HG03571 (cell line): ENCODE data around the gene THTPA.

Experiments
- ATAC-seq: cut with Tn5 transposase; IDR thresholded peaks from one replicate; pipeline ENCODE4 v1.9.1; 2021; ENCODE audit not compliant: unreplicated experiment

THTPA gene

DNA sequence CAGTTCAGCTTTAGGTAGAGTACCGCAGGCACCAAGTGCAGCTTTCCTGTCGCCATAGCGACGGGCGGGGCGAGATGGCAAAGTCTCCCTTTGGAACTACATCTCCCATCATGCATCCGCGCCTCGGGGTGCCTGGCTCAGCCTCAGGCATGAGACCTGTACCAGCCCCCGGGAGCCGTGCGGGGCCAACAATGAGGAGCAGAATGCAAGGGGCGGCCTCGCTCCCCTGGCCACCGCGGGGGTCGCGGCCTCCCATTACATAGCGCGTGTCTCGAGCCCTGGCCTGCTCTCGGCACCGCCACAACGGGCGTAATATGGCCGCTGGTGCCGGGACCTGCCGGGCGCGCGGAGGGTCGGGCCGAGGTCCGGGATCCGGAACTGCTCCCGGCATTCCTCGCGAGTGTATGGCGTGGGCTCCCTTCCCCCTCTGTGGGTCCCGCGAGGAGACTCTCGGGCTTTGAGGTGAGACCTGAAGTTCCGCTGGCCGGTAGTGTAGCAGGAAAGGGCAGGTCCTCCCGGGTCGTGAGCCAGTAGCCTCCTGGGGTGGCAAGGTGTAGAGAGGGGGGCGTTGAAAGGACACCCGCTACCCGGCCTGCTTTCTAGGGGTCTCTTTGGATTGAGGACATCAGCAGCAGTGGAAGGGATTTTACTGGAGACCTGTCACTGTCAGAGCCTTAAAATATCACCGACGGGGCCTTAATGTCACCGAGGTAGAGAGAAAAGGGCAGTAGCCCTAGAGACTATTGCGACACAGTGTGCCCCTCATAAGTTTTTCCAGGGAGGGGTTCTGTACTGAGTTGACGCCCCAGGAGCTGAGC is at the start of gene THTPA:
THTPA (plus strand) TSS at position 390 of the 818 bp plus-strand sequence. CDS start 487 bp downstream, outside the sequence.
- peak; percentile 75 for ATAC-seq

- no peak for ATAC-seq
Measured at GRCh38 chr14:23512156-23512555, 43.9 kb upstream of the THTPA start.

DNA sequence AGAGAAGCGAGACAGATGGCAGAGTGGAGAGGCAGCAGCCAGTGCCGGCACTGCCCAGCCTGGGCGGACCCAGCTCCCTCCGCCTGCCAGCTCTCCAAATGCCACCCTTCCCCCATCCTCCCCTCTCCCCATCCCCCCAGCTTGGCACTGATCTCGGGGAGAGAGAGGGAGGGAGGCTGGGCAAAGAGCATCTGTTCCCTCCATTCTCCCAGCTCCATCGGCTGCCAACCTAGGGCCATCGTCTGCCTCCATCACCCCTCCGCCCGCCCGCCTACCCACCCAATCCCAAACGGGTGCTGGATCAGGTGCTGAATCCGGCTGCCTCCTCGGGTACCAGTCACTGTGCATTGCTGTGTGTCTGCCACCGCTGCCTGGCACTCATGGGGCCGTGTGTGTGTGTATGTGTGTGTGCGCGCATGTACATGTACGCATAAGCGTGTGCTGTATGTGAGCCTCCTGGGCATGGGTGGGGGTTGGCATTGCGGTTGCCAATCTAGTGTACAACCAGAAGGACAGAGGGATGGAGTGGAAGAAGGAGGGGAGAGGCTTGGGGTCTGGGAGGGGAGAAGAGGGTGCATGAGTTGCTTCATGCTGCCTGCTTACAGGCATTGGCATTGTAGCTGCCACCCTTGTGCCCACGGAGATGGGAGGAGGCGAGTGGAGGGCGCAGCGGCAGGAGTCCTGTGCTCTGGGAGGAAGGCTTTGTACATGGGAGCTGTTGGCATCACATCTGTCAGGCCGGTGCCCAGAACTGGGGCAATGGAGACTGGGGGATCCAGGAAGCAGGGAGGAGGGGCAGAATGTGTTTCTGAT is 42.9 kb upstream of the THTPA start:
- ATAC-seq, result no peak

DNA sequence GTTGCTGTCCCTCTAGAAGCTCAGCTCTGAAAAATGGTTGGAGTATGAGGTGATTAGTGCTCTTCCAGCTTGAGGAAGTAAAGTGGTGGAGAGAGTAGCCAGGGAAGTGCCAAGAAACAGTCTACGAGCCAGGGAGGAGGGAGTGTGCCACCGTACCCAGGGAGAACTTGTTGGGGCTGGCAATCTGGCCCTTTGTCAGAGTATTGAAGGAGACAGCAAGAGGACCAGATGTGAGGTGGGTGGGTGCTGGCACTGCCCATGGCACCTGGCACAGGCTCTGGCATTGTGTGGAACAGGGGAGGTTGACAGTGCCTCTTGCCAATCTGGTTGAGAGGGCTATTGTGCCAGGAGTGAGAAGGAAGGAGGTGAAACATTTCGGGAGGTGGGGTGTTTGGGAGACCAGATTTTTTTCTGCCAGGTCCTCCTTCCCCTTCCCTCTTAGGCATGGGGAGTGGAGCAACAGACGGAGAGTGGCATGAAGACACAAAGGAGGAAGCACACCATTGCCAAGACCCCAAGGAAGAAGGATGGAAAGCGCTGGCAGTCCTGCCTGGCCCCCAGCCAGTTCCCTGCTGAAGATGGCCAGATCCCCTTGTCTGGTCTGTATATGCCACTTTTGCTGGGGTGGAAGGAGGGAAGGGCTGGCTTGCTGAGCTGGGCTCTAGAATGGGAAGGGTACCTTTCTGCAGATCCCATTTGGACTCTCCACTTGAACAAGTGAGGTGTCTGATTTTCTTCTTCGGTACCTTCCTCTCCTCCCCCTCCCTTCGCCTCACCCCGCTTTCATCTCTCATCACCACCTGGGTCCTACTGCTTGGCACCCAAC is 42.0 kb upstream of the THTPA start:
- no peak for ATAC-seq

DNA sequence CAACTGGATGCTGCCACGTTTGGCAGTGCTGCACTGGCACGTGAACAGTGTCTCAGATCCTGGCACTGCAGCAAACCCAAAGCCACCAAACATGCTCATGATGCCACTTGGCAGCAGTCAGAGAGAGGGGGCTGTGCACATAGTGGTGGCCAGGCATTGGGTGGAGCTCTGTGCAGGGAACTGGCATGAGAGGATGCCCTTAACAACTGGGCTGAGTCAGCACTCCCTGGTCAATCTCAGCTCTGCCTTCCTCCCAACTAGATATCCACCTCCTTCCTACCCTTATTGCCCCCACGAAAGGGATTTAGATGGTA is 41.5 kb upstream of the THTPA start:
- ATAC-seq, result no peak

GRCh38 chr14:23517650-23518326 is 38.3 kb upstream of the THTPA start:
- no peak for ATAC-seq

DNA sequence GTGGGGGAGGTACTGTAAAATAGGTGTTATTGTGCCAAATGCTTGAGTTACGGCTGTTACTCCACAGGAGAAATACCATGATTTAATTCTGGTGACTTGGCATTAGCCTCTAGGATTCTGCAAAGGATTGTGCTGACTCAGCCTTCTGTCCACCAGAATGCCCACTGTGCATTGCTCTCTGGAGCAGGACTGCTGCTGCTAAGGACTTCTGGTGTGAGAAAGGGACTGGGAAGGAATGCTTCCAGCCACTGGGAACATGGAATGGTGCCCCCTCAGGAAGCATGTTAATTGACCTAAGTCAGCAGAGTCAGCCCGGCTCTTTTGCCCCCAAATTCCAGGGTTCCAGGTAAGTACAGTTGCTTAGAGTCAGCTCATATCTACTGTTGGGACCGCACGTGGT is 37.4 kb upstream of the THTPA start:
- ATAC-seq, result no peak

DNA sequence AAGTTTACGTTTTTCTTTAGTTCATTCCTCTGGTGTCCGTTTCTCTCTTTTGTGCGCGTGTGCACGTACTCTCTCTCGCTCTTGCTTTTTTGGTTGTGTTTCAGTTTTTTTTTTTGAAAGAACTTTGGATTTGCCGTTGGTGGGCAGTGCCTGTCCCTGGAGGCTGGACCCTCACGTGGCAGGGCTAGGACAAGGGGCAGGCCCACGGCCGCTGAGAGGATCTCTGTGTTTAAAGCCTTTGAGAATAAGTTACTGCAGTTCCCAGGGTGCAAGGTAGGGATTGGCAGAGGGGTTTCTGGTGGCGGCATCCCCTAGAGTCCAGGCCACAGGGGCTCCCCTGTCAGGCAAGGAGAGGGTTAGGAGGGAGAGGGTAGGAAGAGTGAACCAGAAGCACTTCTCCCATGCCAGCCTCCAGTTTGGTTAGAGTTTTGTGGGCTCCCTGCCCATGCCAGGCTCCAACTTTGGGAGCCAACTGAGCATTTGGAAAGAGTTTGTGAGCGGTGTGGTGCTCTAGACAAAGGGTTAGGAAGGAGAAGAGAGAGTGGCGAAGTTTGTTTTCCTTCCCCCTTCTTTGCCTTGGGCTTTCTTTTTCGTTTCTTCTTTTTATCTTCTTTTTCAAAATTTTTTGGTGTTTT is 35.1 kb upstream of the THTPA start:
- ATAC-seq, result no peak

GRCh38 chr14:23521785-23522640 is 34.1 kb upstream of the THTPA start:
- ATAC-seq, result no peak

GRCh38 chr14:23522643-23523198 is 33.4 kb upstream of the THTPA start:
- ATAC-seq, result no peak

DNA sequence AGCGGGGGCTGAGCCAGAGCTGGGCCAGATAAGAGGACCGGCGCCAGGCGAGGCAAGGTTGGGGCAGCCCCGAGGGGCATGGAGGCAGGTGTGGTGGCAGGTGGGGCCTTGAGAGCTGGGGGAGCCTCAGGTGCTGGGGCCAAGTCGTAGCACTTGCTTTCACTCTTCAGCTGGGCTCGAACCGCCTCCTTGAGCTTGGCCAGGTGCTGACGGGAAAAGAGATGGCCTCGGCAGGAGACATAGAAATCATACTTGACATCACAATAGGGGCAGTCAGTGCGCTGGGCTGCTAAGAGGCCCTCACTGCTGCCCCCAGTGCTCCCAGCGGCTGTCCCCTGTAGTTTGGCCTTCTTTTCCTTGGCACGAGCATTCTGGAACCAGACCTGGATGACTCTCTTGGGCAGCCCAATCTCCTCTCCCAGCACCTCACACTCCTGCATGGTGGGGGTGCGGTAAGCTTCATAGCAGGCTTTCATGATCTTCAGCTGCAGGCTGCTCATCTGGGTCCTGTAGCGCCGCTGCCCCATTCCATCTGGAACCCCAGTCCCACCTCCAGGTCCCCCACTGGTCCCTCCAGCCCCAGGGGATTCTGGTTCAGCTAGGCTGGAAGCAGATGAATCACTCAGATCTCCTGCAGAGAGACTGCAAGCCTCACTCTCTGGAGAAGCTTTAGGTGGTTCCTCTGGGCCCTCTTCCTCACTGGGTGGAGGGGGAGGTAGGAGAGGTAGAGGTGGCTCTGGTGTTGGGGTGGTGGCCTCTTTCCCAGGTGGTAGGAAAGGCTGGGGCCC is 32.6 kb upstream of the THTPA start:
- no peak for ATAC-seq

DNA sequence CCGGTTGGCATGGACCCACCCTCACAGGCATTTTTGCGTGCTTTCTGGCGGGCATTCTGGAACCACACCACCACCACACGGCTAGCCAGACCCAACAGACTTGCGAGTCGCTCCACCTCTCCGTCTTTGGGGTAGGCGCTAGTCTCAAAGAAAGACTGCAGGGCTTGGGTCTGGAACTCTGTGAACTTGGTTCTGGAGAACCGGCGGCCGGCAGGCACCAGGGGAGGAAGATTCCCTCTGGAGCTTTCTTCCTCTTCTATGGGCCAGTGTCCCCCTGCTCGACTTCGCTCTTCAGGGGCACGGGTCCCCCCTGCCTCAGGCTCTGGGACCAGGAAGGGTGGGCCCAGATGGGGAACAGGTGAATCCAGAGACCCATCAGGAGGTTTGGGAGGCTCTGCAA is 31.1 kb upstream of the THTPA start:
- ATAC-seq, result no peak

- ATAC-seq, result no peak
Measured at GRCh38 chr14:23525611-23526010, 30.5 kb upstream of the THTPA start.

DNA sequence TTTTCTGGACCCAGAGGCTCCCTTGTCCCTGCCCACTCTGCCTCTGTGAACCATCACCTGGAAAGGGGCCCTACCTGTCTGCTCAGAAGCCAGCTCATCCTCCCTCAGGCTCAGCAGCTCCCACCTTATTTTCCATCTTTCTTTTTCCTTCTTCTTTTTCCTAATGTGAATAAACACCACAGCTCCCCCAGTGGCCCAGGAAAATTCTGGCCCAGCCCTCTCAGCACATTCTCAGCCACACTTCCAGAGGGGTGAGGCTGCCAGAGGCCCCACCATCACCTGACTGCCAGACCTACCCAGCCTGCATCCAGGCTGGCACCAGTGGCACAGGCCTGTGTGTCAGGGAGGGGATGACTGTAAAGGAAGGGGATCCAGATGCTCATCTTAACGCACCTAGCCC is 27.5 kb upstream of the THTPA start:
- ATAC-seq, result no peak

DNA sequence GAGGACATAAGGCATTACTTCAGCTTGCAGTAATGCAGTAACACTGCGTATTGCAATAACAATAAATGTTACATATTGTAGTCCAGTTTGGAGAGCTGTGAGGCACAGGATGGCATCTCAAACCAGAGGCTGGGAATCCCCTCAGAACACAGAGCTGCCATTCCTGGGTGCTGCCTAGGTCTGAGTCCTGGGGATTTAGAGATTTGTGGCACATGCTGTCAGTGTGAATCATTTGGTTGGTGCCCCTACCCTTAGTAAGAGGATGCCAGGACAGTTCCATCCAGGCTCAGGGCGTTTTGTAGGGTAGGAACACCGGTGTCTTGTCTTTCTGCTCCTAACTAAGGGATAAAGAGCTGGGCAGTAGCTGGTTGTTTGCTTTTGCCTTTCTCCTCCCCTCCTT is 27.1 kb upstream of the THTPA start:
- ATAC-seq, result no peak

GRCh38 chr14:23530375-23531055 is 25.6 kb upstream of the THTPA start:
- no peak for ATAC-seq

GRCh38 chr14:23531391-23531790 is 24.7 kb upstream of the THTPA start:
- ATAC-seq, result no peak

- ATAC-seq, result no peak
Measured at GRCh38 chr14:23532658-23533057, 23.4 kb upstream of the THTPA start.
